ENCODE measurements around the gene HTT.
"Not testable (repeated sequence)": the region's sequence is repeated elsewhere in the genome, so short reads cannot be mapped to it uniquely, and the experiment has no call there.

Gene HTT

GRCh38 chr4:3085948-3086670 is 11.6 kb downstream of the HTT start:
- DNase-seq = no peak

- DNase-seq = no peak
Measured at GRCh38 chr4:3087115-3087797, 12.8 kb downstream of the HTT start.

DNA sequence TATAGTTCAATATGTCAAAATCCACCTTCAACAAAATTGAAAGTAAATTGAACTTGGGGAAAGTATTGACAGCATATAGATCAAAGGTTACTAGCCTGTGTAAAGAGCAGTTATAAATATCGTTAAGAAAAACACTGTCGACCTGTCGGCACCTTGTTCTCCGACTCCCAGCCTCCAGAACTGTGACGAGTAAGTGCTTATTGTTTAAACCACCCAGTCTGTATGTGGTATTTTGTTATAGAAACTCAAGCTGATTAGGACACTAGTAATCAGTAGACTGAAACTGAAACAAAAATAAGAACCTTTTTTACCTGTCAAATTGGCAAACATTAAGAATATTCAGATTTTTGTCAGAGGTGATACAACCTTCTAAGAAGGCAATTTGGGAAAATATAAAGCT is 17.0 kb downstream of the HTT start:
- DNase-seq = no peak

DNA sequence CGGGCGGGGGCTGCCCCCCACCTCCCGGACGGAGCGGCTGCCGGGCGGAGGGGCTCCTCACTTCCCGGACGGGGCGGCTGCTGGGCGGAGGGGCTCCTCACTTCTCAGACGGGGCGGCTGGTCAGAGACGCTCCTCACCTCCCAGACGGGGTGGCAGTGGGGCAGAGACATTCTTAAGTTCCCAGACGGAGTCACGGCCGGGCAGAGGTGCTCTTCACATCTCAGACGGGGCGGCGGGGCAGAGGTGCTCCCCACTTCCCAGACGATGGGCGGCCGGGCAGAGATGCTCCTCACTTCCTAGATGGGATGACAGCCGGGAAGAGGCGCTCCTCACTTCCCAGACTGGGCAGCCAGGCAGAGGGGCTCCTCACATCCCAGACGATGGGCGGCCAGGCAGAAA is 20.2 kb downstream of the HTT start:
- not testable (repeated sequence) for DNase-seq

DNA sequence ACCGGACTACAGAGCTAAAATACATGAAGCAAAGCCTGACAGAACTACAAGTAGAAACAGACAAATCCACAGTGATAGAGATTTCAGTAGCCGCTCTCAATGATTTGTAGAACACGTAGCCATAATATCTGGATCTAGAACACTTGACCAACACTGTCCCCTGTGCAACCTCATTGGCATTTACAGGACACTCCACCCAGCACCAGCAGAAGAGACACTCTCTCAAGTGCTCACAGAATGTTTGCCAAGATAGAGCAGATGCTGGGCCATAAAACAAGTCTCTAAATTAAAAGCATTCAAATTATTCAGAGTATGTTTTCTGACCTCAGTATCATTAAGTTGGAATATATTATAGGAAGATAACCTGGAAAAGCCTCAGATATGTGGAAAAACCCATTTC is 21.7 kb downstream of the HTT start:
- DNase-seq = no peak

- no peak for DNase-seq
Measured at GRCh38 chr4:3098346-3098745, 23.9 kb downstream of the HTT start.

DNA sequence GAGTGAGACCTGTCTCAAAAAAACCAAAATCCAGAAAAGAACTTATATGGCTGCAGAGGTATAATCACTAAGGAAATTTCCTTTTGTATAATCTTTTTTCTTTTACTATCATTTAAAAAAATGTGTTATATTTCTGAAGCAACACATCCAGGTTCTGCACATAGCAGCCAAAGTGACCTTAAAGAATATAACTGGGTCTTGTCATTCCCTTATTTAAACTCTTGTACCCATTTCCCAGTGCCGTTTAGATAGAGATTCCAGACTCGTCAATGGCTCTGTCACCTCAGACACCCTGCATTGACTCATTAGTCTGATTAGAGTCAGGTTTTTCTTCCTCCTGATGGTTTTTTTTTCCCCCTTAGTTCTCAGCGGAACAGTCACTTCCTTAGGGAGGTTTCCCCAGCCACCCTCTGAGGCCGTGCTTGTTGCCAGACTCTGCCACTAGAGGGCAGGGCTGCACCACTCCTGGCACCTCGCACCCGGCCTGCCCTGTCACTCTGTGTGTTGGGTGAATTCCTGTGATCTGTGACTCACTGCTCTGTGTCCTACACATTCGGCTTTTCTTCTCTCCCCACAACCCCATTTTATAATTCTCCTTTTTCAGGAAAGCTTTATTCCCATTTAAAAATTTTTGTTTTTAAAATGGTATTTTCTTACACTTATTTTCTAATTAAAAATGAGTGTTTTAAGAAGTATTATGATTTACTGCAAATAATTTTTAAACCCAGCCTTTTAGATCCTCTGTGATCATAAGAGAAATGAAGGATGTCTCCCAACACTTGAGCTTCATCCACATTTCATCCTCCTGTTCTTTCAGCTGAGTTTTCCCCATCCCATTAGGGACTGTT is 32.1 kb downstream of the HTT start:
- DNase-seq = peak; percentile 83

DNA sequence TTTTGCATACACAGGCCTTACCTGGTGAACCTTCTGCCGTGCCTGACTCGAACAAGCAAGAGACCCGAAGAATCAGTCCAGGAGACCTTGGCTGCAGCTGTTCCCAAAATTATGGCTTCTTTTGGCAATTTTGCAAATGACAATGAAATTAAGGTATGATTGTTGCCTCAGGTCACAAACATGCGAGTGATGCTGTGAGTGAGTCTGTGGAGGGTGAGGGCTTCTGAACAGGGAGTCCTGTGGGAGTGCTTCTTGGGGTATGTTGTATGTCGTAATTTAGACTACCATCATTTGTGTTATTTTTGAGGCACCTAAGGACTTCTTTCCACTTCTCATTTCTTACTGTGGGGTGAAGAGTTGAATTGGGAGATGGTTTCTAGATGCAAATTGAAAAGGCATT is 32.8 kb downstream of the HTT start:
- DNase-seq = no peak

GRCh38 chr4:3107691-3108121 is 33.2 kb downstream of the HTT start:
- DNase-seq = no peak

DNA sequence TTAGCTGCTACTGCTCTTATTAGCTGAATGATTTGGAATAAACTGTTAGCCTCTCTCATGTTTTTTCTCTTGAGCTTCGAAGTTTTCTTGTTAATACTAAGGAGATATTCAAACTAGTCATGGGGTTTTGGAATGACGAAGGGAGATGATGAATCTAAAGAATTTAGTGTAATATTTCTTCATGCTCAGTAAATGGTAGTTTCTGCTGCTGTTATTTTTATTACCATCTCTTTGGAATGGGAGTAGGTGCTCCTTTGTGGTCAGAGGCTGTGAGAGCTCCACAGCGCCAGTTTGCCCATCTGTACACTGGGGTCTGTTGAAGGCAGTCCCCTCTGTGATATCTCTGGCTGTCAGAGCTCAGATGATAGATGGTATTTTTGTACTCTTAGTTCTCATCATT is 33.7 kb downstream of the HTT start:
- no peak for DNase-seq

- DNase-seq = peak; percentile 20
Measured at GRCh38 chr4:3111461-3111860, 37.0 kb downstream of the HTT start.

DNA sequence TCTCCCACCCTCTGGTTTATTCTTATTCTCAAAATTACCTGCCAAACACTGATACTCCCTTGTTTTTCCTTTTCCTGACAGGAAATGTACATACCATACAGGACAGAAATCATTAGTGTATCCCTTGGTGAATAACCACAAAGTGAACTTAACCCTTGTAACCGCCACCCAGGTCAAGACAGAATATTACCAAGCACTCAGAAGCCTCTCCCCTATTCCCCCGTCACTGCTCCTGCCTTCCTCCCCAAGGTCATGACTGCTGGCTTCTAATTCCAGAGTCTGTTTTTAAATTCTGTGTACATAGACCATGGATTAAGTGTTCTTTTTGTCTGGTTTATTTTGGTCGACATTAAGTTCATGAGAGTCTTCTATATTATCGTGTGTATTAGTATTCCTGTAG is 37.7 kb downstream of the HTT start:
- no peak for DNase-seq

DNA sequence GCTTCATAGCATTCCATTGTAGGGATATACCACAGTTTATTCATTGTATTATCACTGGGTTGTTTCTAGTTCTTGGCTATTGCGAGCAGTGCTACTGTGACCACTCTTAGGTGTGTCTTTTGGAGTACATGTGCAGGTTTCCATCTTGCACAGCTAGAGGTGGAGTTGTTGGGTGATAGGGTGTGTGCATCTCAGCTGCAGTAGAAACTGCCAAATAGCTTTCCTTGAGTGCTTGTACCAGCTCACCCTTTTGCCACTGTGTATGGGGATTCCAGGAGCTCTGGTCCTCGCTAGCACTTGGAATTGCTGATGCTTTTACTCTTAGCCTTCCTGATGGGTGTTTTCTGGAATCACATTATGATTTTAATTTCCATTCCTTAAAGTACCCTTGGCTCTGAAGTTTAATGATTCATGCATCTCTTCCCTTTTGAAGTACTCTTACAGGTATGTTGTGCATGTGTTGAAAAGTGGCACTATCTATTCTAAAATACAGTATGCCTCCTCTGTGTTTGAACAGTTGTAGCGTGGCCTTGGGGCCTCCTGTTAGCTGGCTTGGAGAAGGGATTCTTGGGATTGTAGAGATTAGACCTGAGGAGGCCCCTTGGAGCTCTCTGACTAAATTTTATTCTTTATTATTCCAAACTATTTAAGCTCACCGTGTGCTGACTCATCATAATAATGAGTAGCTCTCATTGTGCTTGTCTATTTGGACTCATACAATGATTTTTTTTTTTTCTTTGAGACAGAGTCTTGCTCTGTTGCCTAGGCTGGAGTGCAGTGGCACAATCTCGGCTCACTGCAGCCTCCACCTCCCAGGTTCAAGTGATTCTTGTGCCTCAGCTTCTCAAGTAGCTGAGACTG is 38.4 kb downstream of the HTT start:
- no peak for DNase-seq

GRCh38 chr4:3114377-3114776 is 39.9 kb downstream of the HTT start:
- peak; percentile 50 for DNase-seq

DNA sequence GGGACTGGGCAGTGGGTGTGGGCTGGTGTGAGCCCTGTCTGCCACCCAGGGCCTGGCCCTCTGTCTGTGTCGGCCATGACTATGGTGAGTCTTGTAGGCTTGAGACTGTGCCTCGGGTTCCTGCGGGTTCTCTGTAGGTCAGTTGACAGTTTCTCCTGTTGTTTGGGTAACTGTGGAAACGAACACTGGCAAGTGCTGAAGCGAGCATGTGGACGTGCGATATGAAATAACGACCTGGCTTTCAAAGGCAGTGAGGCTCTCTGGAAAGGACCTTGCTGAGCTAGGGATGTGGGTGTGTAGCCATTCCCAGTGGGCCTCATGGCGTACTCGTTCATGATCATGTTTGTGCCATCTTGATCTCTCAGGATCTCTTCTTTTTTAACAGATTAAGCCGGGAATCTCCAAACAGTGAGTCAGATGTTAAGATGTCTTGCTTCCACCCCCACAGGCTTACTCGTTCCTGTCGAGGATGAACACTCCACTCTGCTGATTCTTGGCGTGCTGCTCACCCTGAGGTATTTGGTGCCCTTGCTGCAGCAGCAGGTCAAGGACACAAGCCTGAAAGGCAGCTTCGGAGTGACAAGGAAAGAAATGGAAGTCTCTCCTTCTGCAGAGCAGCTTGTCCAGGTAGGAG is 41.3 kb downstream of the HTT start:
- DNase-seq = no peak

GRCh38 chr4:3116955-3117354 is 42.5 kb downstream of the HTT start:
- DNase-seq = no peak

GRCh38 chr4:3118312-3118711 is 43.8 kb downstream of the HTT start:
- DNase-seq = no peak

GRCh38 chr4:3119464-3119863 is 45.0 kb downstream of the HTT start:
- no peak for DNase-seq

DNA sequence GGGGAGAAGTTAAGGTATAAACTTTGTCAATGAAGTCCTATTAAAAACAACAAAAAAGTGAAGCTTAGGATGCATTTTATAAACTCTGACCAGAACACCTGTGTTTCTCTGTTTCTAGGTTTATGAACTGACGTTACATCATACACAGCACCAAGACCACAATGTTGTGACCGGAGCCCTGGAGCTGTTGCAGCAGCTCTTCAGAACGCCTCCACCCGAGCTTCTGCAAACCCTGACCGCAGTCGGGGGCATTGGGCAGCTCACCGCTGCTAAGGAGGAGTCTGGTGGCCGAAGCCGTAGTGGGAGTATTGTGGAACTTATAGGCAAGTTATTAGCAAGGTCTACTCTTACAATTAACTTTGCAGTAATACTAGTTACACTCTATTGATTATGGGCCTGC is 46.6 kb downstream of the HTT start:
- no peak for DNase-seq

GRCh38 chr4:3121596-3121995 is 47.1 kb downstream of the HTT start:
- no peak for DNase-seq

DNA sequence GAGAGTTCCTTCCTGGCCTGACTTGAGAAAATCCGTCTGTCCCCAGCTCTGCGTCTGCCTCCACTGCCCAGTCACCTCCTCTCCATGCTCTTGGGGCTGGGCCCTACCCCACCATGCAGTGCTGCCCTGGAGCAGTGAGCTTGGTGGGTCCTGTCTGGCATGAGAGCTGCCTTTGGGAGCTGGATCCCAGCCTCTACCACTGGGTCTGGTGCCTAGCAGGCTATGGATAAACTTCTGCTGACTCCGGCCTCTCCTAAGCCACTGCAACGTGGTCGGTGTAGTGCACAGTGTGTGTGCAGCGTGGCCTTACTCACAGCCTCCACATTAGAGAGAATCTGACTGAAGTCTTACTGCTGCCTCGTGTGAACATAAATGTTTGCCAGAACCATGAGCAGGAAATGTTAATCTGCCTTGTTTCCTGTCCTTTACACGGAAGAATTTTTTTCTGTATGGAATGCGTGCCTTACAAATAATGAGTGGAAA is 47.6 kb downstream of the HTT start:
- no peak for DNase-seq

DNA sequence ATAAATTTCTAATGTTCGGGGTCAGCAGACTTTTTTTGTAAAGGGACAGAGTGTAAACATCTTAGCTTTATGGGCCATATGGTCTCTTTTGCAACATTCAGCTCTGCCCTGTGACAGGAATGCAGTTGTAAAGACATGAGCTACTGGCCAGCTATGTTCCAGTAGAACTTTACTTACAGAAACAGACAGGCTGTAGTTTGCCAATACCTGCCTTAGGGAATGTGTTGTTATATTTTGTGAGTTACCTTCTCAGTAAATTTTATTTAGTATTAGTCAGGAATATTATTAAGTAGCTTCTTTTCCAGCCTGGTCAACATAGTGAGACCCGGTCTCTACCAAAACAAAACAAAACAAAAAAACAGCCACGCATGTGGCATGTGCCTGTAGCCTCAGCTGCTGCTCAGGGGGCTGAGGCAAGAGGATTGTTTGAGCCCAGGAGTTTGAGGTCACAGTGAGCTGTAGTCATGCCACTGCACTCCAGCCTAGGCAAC is 48.7 kb downstream of the HTT start:
- DNase-seq = no peak
